ENCODE data around the gene TRPC6.
"Not testable (repeated sequence)": the region's sequence is repeated elsewhere in the genome, so short reads cannot be mapped to it uniquely, and the experiment has no call there.

The TRPC6 gene

DNA sequence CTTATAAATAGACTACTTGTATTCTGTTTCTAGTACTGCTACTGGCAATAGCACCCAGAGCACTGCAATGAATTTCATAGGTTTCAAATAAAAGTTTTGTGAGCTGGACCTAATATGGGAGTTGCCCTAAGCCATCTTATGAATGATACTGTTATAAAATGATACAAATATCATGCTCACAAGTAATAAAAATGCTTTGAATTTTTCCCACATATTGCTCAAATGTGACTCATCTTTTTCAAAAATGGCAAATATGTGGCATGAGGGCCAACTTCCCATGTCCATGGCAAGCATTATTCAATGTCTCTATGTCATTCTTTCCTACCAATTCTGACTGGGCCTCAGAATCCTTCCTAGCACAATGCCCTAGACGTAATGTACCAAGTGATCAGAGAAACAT is 137.6 kb downstream of the TRPC6 start:
- DNase-seq = no peak

DNA sequence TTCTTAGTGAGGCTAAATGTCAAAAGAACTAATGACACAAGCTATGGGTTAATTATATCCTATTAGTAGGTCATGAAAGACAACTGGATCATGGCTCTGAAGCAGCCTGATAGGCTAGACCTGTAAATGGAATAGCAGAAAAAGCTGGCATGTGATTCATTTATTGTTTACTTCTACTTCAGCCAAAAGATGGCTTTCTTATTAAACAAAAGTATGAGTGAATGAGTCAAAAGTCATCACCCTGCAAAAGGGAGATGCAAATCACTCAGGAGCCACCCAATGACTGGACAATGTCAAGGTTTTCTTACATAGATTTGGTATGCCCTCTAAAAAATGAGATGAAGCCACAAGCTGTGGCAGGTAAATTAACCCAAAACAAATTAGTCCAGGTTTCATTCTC is 138.0 kb downstream of the TRPC6 start:
- DNase-seq = no peak

DNA sequence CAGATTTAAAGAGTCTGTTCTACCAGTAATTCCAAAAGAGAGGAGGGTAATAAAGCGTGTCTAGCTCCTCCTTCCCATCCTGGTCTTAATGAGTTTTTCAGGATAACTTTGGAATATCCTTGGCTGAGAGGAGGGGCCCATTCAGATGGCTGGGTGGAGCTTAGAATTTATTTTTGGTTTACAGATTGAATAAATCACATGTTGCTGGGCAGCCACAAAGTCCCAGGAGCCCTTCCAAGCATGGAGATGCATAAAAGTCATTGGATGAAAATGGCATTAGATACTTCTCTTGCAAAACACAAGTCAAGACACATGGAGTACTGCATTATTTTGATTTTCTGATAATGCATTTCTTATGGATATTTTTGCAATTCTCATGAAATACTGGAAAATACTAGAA is 139.0 kb downstream of the TRPC6 start:
- no peak for DNase-seq

DNA sequence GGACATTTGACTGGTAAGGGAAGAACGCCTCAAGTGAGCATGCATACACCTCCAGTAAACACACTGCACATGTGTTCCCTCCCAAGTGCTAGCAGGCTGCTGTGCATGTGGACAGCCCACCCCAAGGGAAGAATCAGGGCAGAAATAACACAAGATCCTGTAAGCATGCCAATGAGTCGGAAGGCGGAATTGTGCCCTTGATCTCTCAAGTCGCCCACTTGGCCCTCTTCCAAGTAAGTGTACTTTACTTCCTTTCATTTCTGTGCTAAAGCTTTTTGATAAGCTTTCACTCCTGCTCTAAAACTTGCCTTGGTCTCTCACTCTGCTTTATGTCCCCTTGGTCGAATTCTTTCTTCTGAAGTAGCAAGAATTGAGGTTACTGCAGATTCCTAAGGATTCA is 139.6 kb downstream of the TRPC6 start:
- no peak for DNase-seq

DNA sequence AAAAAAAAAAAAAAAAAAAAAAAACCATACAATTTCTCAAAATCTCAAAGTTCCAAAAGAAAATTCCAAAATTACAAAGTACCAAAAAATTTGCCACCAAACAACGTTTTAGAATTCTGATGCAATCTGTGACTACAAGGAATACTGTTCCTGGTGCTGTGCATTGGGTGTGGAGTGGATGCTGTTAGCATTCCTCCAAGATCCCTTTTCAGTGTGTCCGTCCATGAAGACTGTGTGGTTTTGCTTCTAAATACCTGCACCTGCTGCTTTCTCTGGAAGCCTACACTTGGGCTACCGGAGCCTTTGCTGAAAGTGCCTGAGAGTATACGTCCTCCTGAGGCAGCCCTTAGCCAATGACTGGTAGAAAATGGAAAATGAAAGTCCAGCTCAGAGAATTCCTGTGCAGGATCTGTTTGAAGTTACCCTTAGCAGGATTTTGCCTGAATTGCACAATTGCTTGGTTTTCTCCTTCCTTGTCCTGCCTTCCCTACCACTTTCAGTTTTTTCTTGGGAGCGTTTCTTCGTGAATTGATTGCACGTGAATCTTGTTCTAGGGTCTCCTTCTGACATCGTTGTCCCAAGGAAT is 140.8 kb downstream of the TRPC6 start:
- DNase-seq = no peak

DNA sequence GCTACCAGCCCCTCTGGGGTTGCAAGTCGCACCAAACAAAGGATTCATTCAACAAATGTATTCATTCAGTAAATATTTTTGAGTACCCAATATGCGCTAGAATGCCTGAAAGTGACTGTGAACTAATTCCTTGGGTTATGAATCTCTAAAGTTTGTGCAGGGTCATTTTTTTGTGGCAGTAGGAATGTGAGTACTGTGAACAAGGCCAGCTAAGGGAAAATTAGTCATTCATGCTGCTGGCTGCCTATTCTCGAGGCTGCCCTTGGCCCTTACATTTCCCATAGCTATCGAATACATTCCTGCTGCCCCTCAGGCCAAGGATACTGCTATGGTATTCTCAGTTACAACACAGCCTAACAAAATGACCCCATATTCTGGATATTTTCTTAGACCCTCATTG is 141.6 kb downstream of the TRPC6 start:
- DNase-seq = no peak

DNA sequence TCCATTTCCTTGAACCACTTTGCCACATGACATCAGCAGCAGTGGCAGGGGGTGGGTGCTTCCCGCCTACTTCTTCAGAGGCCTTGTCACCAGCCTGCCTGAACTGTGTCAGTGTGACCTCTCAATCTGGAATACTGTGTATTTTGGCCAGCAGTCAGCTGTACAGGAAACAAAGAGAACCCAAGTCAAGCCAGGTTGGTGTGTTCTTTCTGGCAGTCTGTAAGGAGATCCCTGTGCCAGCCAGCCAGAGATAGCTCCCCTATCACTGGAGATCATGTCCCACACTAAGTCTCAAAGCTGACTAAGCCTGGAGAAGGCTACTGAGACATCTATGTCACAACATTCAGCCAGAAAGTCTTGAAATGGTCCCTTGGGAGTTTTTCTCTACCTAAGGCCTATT is 142.1 kb downstream of the TRPC6 start:
- DNase-seq = no peak

DNA sequence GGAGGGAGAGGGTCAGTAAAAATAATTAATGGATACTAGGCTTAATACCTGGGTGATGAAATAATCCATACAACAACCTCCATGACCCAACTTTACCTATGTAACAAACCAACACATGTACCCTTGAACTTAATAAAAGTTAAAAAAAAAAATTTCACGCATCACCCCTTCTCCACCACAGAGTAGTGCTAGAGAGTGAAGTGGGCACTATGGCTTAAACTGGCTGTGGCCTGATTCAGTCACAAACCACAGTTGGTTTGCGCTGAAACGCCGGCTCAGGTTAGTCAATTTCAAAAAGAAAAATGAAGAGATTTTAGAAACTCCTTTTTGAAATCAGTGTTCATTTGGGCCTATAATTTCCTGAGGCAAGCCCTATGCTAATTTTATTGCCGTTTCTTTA is 144.3 kb downstream of the TRPC6 start:
- DNase-seq = no peak

DNA sequence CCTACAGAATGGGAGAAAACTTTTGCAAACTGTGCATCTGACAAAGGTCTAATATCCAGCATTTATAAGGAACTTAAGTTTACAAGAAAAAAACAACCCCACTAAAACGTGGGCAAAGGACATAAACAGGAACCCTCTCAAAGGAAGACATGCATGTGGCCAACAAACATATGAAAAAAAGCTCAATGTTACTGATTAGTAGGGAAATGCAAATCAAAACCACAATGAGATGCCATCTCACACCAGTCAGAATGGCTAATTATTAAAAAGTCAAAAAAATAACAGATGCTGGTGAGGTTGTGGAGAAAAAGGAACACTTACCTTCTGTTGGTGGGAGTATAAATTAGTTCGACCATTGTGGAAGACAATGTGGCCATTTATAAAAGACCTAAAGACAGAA is 145.1 kb downstream of the TRPC6 start:
- DNase-seq = not testable (repeated sequence)

DNA sequence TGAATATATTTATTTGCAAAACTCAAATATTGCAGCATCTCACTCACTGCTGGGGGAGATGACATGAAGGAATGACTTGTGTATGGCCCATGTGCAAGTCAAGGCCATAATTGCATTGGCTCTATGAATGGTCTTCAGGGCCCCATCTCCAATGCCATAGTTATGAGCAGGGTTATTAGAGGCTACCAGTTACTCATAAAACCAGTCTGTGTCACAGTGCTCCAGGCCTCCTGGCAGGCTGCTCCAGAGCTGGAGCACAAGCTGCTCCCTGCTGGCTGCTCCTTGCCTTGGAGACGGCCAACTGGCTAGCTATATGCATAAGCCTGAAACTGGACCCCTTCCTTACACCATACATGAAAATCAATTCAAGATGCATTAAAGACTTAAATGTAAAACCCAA is 145.7 kb downstream of the TRPC6 start:
- no peak for DNase-seq

DNA sequence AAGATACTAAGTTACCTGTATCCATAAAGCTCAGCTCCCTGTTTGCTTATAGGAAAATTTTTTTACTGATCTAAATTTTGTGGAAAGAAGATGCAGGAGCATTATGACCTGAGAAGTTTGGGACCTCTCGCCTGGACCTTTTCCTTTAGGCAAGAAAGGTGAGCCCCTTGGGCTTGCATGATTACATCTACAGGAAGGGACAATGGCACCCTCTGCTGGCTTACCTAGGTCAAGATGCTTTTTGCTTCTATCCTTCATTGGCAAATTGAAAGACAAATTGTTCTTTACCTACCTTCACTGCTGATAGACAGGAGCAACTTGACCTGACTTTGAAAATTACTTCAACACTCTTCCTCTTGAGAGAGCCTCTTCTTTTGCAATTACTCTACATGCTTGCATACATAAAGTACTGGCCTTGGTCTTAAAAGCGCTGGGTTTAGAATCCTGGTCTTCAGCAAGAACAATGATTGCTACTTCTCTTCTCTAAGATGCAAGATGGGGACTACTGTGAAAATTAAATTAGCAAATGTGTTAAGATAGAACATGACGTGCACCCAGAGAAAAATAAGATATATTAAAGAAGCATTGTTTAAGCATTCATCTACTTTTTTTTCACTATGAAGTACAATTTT is 147.2 kb downstream of the TRPC6 start:
- DNase-seq = no peak

DNA sequence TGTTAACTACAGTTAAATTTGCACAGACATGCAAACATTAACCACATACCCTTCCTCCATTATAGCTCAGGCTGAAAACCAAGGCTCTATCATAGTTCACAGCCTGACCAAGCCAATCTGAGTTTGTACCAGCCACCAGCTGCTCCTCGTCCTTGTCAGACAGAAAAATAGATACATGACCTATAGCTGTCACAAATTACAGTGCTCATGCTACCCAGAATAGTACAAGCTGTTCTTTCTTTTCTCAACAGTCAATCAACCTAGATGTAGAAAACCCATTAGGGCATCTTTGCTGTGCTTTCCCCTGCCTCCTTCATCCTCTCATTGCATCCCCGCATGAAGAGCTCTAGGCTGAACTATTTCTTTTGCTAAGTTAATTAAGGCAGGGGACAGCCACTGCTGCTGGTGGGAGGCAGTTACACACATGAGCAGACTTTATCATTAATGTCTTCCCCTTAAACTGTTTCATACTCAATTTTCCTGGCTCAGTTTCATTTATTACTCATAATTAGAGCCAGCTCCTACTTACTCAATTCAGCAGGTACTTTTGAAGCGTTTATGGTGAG is 148.3 kb downstream of the TRPC6 start:
- no peak for DNase-seq

DNA sequence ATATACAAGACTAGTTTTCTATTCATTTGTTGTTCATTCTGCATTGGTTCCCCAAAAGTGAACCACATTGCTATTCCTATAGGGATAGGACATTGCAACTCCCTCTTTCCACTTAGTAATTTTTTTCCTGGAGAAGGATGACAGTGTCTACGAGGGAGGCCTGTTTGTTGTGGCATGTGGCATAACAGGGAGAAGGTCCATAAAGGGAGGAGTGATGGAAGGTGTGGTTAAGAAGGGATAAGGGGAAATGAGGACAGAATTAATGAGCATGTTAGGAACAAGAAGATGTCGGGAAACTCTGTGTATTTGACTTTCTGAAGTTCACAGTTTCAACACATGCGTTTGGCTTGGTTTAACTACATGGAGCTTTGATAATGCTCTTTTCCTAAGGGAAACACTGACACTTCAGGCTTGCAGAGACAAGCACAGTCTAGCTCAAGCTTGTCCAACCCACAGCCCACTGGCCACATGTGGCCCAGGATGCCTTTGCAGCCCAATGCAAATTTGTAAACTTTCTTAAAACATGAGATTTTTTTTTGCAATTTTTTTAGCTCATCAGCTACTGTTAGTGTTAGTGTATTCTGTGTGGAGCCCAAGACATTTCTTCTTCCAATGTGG is 149.7 kb downstream of the TRPC6 start:
- no peak for DNase-seq

DNA sequence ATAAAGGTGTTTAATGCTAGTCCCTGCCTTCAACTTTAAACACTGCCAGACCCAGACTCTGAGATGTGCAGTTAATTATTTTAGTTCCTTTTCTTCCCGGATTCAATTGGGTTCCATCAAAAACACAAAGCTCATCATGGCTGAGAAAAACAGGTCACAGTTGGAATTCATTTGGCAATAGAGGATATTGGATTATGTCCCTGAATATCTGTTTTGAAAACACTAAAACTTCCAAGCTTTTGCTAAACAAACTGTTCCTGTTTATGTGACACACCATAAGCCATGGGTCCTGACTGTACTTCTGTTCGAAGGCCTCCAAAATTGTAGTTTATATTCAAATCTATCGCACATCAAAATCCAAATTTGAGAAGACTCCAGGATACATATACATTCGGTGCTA is 150.7 kb downstream of the TRPC6 start:
- DNase-seq = no peak

DNA sequence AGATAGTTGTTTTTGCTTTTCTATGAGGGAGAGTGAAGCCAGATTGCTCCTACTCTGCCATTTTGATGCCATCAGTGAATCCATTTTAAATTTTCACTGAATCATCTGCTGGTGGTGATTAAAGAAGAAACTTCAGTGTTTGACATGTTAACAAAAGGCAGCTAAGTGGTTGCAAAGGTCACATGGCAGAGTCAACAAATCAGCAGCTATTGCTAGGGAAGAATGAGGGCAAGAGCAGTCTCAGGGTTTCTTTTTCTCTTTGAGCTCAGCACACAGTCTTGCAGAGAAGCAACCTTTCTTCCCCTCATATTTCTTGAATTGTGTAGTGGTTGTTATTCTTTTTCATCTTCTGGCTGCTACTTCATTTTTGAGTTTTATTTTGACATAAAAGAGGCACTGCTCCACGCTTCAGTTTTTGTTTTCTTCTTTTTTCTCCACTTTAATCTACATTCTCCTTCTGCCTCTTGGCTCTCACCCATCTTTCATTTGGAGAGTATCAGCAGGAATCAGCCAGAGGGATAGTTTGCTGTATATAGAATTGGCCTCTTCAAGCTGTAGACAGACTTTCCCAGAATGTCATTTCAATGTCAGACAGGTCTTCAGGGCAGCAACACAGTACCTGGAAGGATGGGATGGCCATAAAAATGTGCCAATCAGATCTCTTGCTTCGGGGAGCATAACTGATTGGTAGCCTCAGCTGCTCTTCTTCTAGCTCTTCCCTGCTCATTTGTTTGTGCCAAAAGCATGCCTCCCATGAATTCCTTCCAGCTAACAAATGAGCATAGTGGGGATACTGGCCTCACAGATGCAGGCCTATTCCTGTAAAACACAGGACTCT is 153.9 kb downstream of the TRPC6 start:
- DNase-seq = no peak

DNA sequence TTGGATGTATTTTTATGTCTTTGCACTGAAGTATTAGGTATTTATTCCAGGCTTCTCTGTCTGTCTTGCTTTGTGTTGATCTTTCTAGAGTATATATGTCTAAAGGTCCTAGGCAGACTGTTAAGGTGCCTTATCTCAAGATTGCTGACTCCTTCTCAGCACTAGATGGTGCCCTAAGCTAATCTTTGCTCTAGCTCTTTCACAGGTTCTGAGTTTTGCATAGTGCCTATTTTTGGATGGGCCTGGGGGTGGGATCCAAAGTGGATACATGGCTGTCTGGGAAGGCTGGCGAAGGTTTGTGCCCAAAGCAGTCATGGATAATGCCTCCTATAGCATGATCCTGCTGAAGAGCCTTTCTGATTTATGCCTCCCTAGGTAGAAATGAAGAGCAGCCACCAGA is 154.9 kb downstream of the TRPC6 start:
- DNase-seq = no peak

DNA sequence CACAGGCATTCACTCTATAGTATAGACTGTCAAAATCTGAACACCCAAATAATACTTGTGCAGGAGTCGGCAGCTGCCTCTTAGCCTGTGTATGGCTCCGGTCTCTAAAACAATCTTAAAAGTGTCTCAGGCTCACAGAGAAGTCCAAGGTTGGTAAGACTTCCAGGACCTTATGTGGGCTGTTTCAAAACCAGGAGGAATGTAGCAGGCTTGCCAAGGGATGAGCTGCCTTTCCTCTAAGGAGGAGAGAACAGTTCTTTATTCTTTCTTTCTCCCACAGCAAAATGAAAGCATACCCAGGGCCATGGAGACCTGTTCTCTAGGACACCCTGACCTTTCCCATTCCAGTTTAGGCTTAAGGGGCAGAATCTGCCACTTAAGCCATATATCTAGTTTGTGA is 176.5 kb downstream of the TRPC6 start:
- no peak for DNase-seq

Data from bone marrow (tissue), 2 donors.